Epidermal melanocyte (primary cell): ENCODE results near the gene PDE11A.
A peak's percentile ranks its signal among the peaks of the same experiment; 100 is the strongest.
"Not testable (repeated sequence)": the region's sequence is repeated elsewhere in the genome, so short reads cannot be mapped to it uniquely, and the experiment has no call there.

ENCODE experiments used
- DNase-seq: peaks from one replicate; pipeline ENCODE4 v3.0.0; 2011; ENCODE audit warnings: low spot score; ENCODE audit not compliant: insufficient read length

Gene PDE11A

DNA sequence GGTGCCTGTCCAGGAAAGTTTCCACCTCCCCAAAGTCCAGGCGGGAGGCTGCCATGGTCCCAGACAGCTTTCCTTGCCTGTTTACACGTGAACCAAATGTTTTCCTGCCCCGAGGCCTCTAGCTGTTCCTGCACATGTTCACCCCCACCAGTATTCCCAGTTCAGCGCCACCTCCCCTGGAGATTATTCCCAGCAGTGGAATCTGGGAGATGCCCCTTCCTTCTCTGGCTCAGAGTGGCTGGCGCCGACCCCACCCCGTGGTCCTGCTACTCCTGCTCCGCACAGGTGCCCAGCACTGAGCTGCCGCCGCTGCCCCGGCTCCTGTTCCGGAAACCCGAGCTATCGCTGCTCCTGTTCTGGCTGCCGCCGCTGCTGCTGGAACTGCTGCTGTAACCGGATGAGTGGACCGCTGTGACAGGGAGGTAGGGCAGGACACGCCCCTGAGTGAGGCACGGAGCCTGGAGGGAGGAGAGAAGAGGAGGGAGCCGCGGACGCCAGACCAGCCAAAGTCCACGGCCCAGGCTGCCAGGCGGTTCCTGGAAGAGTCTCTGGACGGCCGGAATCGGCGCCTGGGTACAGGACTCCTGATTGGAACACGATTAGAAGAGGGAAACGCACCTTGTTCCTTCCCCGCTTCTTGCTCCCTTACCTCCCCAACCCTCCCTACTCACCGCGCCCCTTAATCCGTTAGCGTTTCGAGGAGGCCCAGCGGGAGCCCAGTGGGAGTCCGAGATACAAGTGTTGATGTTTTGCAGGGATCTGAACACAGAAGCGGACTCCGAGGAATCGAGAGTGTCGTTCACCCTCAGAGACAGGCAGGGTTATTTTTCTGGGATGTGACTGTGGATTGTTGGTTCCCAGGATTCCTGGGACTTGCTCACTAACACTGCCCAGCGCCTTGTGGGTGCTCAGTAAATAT, at the start of gene PDE11A:
PDE11A (minus strand) TSS at position 395 of the 919 bp plus-strand sequence; CDS start at position 55, 340 bp downstream.
- peak; percentile 30 for DNase-seq

- no peak for DNase-seq
Measured at GRCh38 chr2:178119179-178119922, 46.8 kb upstream of the PDE11A start.

- DNase-seq: no peak
Measured at GRCh38 chr2:178117725-178118124, 45.1 kb upstream of the PDE11A start.

DNA sequence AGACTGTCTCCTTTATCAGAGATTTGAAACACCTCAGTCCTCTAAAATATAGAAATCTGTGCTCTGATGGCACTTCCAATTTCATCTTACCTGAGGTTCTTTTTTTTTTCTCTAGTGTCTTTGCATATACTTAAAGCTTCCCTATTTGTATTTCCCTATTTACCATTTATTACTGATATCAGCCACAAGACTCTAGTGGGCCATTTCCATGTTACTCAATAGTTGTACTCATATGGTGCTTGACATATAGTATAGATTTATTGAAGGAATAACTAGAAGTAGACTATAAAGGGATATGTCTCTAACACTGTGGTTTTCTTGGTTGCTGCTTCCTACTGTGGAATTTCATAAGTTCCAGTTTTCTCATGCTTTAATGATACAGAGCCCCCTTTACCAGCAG, 42.7 kb upstream of the PDE11A start:
- DNase-seq: no peak

GRCh38 chr2:178114462-178114861, 41.9 kb upstream of the PDE11A start:
- DNase-seq: no peak

- peak; percentile 83 for DNase-seq
Measured at GRCh38 chr2:178112202-178113152, 39.9 kb upstream of the PDE11A start, which contains the start of gene RBM45. TSS of gene RBM45 (plus strand) at chr2:178112437. CDS start at chr2:178112547, 110 bp downstream.

DNA sequence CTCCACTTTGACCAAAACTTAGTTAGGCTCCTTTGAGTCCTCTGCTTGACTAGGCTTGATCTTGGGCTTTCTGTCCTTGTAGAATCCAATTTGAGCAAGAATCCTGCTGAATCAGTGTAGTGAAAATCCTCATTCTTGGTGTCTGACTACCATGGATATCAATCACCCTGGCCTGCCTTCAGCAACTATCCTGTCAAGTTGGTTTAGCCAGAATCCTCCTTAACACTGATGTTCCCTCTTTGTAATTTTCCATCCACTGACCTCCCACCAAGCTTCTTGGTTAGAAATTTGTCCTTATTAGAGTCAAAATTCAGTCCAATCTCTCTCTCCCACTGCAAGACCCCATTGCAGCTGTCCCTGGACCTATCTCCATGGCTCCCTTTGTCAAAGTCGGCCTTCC, 39.2 kb upstream of the PDE11A start:
- no peak for DNase-seq

DNA sequence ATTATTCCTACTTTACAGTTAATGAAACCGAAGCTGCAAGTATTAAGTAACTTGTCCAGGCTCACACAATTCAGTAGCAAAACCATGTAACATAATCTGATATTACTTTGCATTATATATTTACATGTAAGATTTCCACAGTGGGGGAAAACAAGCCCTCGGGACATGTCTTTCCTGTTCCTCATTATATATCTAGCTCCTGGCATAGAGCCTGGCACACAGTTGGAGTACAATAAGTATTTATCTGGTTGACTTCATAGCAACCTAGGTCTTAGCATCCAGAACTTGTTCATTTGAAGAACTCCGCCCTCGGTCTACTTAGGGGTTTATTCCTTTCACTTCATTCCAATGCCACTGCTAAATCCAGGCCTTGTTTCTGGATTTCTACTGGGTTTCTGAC, 38.1 kb upstream of the PDE11A start:
- DNase-seq: no peak

DNA sequence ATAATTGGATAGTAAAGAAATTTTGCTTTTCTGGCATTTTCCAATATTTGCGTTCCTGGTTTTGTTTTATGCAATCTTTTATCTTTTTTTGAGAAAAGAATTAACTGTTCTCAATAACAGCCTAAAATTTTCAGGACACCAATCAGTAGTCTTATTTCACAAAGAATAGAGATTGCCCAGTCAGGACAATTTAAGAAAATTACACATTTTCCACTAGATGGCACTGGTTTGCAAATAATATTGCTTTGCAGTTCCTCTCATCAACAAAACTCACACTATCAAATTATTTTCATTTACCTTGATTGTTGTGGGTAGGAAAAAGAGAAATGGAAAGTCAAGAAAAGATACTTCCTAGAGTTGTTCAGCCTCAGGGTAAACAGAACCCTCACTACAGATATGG, 37.2 kb upstream of the PDE11A start:
- peak; percentile 81 for DNase-seq

GRCh38 chr2:178108176-178108575, 35.6 kb upstream of the PDE11A start:
- no peak for DNase-seq

- no peak for DNase-seq
Measured at GRCh38 chr2:178106053-178106452, 33.5 kb upstream of the PDE11A start.

DNA sequence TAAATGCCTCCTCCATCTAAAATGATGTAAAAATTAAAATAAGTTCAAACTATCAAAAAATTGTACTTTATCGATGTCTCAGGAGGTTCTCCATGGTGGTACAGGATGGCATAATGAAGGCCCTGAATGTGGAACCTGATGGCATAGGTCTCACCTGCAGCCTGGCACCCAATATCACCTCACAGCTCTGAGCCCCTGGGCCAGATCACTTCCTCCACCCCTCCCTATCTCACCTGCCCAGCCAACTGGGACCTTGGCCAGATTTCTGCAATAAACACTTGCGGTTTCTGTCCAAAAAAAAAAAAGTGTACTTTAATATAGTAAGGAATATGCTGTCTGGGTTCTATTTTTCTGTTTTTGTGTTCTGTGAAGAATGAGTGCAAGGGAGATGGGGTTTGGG, 33.0 kb upstream of the PDE11A start:
- DNase-seq: no peak

DNA sequence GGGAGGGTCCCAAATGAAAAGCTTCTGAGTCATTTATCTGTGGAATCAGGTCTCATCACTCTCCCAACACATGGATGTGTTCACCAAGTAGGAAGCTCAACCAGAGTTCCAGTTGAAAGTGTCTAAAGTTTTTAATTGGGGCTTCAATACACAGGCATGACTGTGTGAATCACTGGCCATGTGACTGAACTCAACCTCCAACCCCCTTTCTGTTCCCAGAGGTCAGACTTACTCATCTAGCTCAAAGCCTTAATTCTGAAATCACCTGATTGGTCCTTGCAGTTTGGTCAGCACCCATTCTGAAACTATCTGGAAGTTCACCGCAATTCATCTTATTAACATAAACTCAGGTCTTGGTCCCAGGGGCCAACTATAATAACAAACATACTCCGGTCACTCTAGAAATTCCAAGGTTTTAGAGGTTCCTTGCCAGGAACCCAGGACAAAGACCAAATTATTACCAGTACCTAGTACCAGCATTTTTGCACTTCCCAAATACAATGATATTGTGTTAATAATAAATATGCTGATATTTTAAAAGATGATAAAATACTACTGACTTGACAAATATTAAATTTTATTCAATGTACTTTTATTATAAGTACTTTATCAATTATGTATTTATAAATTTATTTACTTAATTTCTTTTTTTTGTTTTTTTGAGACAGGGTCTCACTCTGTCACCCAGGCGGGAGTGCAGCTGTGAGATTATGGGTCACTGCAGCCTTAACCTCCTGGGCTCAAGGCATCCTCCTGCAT, 28.9 kb upstream of the PDE11A start:
- DNase-seq: no peak

DNA sequence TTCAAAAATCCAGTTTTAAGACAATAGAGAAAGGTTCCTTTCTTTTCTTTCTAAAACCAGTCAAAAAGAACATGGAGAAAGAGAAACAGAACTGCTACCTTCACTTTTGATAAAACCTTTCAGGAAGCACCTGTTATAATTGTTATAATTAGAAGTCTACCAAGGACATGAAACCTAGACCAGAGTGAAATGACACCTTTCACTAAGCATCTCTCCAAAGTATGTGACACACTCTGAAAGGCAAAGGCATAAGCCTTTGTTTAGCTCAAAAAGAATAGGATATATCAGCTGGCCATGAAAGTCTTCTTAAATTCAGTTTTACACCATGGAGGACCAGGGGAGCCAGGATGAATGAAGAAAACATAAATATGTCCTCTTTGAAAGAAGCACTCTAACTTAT, 20.9 kb upstream of the PDE11A start:
- DNase-seq: no peak

GRCh38 chr2:178088774-178089270, 16.2 kb upstream of the PDE11A start:
- no peak for DNase-seq

DNA sequence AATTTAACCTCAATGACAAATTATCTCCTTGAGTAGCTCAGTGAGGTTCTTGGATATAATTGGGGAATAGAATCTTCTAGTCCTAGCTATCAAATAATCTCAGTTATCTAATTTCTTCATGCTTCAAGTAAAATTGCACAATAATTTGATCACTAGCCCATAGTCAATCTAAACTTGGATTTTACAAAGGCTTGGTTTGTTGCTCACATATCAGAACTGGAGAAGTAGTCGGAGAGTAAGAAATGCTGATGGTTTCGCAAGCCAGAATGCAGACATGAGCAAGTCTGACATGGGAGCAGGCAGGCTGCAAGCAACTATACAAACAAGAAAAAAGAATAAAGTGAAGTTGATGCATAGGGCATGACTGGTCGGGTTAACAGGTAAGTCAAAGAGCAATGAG, 11.7 kb upstream of the PDE11A start:
- no peak for DNase-seq

DNA sequence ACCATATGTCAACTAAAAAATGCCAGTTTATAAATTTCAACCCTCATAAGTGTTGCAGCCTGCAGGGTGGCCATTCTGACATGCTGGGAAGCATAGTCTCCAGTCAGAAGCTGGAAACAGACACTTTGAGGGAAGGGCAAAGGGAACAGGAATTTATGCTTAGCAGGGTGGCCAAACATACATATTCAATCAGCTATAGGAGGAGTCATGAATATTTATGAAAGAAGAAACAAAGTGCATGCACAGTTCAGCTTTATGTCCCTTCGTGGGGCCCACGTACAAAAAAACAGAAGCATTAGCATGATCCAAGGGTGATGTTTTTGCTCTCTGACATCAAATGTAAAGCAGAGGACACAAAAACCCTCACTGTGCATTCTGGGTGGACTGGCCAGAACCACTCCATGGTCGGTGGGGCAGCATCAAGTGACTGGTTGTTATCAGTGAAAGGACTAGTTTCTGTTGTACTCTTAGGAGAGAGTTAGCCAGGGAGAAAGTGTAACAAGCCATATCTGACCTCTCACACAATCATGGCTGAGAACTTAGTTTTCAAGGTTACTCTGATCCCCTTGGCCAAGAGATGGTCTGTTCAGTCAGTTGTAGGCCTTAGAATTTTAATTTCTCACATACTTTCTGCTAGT, 9.9 kb upstream of the PDE11A start:
- no peak for DNase-seq

GRCh38 chr2:178079279-178079678, 6.7 kb upstream of the PDE11A start:
- not testable (repeated sequence) for DNase-seq

DNA sequence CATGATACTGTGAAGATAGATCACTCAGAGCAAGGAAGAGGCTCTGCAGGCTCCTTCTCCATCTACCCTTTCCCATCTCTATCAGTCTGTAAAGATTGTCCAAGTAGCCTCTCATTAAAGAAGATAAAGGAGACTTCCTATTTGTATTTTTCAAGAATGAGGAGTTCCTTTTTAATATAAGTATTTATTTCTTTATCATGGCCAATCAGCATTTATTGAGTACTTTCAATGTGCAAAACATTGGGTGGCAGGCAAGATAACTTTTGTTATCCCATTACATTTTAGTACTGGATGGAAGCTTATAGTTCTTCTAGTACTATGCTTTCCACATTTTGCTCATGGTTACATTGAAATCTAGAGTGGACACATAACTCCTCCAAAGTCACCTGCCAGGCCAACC, 3.6 kb upstream of the PDE11A start:
- DNase-seq: no peak

GRCh38 chr2:178075006-178075326, 2.4 kb upstream of the PDE11A start:
- no peak for DNase-seq
